ENCODE data around the gene CAP2.

The CAP2 gene

GRCh38 chr6:17589406-17590096, 196.2 kb downstream of the CAP2 start:
- DNase-seq, result no peak

- no peak for DNase-seq
Observed at GRCh38 chr6:17591287-17591686, 197.9 kb downstream of the CAP2 start.

GRCh38 chr6:17593246-17593645, 199.9 kb downstream of the CAP2 start:
- no peak for DNase-seq

- DNase-seq, result no peak
Observed at GRCh38 chr6:17596085-17596484, 202.7 kb downstream of the CAP2 start.

GRCh38 chr6:17599877-17600526, 206.6 kb downstream of the CAP2 start, which contains the start of gene FAM8A1:
Gene FAM8A1, plus strand, starts transcription at chr6:17600302. Its CDS starts 108 bp downstream, at chr6:17600410.
- DNase-seq, result peak; percentile 98

- DNase-seq, result no peak
Observed at GRCh38 chr6:17600527-17601385, 207.4 kb downstream of the CAP2 start.

- DNase-seq, result no peak
Observed at GRCh38 chr6:17601386-17601703, 207.9 kb downstream of the CAP2 start.

GRCh38 chr6:17602888-17603287, 209.5 kb downstream of the CAP2 start:
- no peak for DNase-seq

- no peak for DNase-seq
Observed at GRCh38 chr6:17606606-17607005, 213.2 kb downstream of the CAP2 start.

All from right forelimb (tissue), 1 donor.